Measurements from ENCODE around the gene UNC93A.

GRCh38 chr6:167324111-167324510, 33.0 kb downstream of the UNC93A start:
- no peak for TF ChIP-seq POLR2A (IDR thresholded peaks at IDR 0.05)
- no peak for TF ChIP-seq CTCF (IDR thresholded peaks at IDR 0.05)
